NK-92 (cell line): ENCODE measurements around the gene DBP.

Source experiments
- DNase-seq: peaks from one replicate; lab custom pipeline; 2025; ENCODE audit not compliant: unreplicated experiment; lab: John Stamatoyannopoulos, UW

The DBP gene

DNA sequence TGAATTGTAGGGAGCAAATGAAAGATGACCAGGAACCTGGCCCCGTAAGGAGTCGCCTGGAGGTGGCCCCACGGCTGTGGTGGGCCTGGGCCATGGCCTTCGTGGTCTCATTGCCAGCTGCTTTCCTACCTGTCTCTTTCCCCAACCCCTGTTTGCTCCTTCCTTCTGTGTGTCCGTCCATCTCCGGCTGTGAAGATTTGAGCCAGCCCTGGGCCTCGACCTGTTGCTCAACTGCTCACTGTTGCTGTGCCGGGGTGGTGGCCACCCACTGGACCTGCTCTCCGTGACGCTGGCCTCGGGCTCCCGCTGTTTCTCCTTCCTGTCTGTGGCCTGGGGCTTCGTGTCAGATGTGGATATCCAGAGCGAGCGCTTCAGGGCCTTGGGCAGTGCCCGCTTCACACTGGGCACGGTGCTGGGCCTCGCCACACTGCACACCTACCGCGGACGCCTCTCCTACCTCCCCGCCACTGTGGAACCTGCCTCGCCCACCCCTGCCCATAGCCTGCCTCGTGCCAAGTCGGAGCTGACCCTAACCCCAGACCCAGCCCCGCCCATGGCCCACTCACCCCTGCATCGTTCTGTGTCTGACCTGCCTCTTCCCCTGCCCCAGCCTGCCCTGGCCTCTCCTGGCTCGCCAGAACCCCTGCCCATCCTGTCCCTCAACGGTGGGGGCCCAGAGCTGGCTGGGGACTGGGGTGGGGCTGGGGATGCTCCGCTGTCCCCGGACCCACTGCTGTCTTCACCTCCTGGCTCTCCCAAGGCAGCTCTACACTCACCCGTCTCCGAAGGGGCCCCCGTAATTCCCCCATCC lies 8.5 kb downstream of the DBP start:
- DNase-seq: no peak

DNA sequence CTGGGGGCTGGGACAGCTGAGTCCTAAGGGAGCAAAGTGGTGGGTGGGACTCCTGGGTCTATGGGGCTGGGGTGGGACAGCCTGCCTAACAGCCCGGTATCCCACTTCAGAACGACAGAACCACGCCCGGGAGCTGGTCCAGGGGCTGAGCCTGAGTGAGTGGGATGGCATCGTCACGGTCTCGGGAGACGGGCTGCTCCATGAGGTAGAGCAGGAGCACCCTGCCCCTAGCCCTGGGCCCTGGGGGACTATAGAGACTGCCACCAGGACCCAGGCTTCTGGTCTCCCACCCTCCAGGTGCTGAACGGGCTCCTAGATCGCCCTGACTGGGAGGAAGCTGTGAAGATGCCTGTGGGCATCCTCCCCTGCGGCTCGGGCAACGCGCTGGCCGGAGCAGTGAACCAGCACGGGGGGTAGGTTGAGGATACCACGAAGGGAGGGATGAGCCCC lies 9.3 kb downstream of the DBP start:
- DNase-seq: no peak

- DNase-seq: no peak
Observed at GRCh38 chr19:48627201-48627864, 9.8 kb downstream of the DBP start.

- DNase-seq: no peak
Observed at GRCh38 chr19:48625891-48626327, 11.3 kb downstream of the DBP start.

- DNase-seq: no peak
Observed at GRCh38 chr19:48624791-48625723, 12.1 kb downstream of the DBP start.

GRCh38 chr19:48624067-48624594 lies 13.0 kb downstream of the DBP start:
- DNase-seq: peak; percentile 51

DNA sequence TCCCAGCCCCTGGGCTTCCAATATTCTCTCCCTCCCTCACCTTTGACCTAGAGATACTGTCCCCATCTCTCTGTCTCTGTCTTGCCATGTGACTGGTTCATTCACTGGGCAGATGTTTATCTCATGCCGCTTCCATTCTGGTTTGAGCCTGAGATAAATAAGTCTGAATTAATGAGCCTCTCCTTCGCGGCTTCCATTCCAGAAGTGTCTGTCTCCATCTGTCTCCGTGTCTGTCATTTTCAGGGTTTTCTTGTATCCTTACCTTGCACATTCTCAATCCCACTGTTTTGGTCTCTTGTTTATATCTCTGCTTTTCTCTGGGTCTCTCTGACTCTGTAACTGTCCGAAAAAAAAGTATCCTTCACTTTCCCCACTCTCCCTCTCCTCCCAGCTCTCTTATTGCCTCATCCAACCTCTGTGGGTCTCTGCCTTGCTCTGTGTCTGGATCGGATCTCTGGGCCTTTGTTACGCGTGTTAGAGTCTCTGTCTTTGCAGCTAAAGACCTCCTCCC lies 13.6 kb downstream of the DBP start:
- DNase-seq: no peak

DNA sequence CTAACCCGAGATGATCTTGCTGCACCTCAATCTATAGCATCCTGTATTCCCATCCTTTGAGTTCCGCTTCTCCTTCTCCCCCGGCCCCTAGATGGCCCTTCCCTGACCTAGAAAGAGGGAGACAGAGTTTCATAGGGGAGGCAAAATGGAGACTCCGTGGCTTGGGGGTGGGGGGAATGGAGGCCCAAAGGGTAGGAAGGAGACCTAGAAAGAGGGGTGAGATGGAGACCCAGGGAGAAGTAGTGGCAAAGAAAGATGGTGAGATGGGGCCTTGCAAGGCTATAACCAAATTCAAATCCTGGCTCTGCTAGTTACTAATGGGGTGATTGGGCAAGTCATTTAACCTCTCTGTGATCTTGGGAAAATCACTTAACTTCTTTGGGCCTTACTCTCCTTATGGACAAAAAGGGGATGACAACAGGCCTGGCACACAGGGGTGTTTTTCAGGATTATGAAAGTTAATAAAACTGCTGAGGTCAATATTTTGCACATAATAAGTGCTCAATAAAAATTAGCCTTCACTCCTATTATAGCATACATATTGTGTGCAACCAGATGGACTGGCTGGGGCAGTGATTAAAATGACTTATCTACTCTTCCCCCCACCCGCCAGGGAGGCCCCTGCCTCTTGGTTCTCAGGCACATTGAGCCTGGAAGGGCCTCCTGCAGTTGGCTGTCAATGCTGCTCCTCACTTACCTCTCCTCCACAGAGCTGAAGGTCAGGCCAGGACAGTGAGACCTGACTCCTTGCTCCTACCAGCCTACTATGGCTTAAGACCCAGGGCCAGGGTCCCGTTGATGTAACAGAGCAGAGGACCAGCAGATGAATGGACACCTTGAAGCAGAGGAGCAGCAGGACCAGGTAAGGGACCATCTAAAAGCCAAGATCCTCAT lies 17.2 kb downstream of the DBP start:
- no peak for DNase-seq

GRCh38 chr19:48618916-48619691 lies 18.1 kb downstream of the DBP start, which contains the start of the genes RPL18 and SPHK2:
RPL18 (minus strand) TSS chr19:48619178; CDS start chr19:48619143, 35 bp downstream.
SPHK2 (plus strand) TSS chr19:48619506; CDS start chr19:48620515, 1,009 bp downstream.
- DNase-seq: peak; percentile 72

DNA sequence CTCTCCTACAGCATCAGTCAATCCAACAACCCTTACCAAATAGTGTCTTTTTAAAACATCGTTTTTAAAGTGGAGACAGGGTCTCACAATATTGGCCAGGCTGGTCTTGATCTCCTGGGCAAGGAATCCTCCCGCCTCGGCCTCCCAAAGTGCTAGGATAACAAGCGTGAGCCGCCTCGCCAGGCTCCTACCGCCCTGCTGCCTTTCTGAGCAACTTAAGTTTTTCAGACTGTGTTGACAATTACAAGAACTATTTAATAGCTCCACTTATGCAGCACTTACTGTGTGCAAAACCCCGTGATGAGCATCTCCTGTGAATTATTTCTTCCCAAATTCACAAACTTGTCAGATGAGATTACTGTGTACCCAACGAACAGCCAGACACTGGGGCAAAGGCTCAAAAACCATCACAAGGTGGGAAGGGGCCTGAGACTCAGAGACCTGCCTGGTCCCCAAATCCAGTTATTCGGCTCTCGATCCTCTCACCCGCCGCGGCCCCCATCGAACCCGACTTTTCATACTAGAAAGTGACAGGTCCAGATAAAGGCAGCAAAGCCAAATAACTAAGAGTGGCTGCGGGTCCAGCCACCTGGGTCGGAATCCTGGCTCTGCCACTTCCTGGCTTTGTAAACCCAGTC lies 18.8 kb downstream of the DBP start:
- no peak for DNase-seq

DNA sequence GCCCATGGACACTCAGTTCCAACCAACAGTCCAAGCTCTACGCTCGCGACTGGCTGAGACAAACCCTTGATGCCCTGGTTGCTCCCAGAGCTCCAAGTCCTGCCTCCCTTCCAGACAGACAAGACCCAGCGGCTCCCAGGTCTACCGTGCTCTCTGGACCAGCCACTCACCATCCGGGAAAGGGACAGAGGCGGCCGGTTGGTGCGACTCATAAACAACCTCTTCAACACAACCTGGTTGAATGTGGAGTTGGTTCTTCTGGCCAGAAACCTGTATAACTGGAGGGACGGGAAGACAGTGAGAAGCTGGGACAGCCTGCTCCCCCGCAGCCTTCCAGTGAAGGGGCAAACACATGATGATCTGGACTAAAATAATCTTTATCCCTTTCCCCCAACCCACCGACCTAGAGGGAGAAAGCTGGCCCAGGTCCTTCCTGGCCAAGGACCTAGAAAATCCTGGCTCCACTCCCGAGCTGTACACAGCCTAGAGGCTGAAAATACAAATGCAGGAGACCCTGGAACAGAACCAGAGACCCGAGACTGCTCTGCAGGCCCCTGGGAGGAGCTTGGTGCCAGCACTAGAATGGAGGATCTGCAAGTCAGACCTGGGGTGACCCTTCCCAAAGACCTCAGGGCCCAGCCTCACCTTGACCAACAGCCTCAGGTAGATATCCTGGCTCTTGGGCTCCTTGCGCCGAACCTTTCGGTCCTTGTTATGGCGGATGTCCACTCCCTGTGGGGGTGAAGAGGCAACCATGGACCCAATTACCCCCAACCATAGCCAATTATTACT lies 19.8 kb downstream of the DBP start:
- DNase-seq: no peak

GRCh38 chr19:48616491-48617056 lies 20.6 kb downstream of the DBP start:
- DNase-seq: no peak

- DNase-seq: no peak
Observed at GRCh38 chr19:48616041-48616436, 21.1 kb downstream of the DBP start.

GRCh38 chr19:48615231-48616040 lies 21.7 kb downstream of the DBP start:
- DNase-seq: no peak

DNA sequence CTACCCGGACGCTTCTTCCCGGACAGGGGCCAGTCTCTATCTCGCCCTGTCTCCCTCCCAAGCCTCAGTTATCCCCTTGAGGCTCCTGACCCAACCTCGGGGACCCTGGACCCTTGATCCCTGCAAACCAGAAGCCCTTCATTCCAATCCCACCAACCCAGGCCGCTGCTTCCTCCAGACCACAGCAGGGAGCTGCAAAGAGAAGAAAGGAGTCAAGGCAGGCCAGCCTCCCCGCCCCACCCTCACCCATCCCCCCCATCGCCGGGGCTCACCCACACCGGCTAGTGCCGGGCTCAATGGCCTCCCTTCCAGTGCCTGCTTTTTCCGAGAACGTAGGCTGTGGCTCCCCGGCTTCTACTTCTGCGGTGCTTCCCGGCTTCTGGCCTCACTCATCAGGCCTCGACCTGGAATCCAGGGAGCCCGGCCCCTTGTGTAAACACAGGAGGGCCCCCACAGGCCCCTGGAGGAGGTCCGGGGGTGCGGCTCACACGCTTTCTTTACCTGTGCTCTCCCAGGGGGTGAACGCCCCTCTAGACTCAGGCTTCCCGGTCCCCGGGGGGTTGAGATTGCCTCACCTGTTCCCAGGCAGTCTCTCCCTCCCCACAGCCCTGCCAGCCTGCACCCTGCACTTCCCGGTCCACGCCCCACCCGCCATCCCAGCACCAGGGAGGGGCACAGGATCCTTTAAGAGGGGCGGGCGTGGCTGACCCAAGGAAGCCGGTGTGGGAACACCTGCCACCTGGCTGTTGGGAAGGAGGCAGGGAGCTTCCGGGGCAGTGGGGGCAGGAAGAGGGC lies 22.5 kb downstream of the DBP start, which contains the start of gene FAM83E:
Gene FAM83E, minus strand, starts transcription at position 641 of the 795 bp plus-strand sequence. CDS start 1,704 bp downstream, outside the sequence.
- no peak for DNase-seq
